AG04450 (cell line): Measurements from ENCODE around the gene IQSEC3. TPM values are rescaled to one million over a fixed set of nuclear protein-coding genes. Genes with fewer than 3 reads are reported as not detected.

Source experiments
- CTCF ChIA-PET: fragments of 300-600, 350-600 bp; formaldehyde crosslinking; extraction: SDS; loops from one replicate; lab custom pipeline; 2022; ENCODE audit warnings: antibody characterized with exemption, inconsistent platforms; lab: Charles Lee
- POLR2A ChIA-PET: fragments of 350-600 bp; formaldehyde crosslinking; extraction: SDS; loops from one replicate; lab custom pipeline; 2021; ENCODE audit warnings: antibody characterized with exemption, inconsistent platforms; lab: Yijun Ruan, JAX
- DNase-seq: peaks from one replicate; pipeline ENCODE4 v3.0.0-alpha.2; 2011; ENCODE audit warnings: low read depth, low spot score
- H3K27ac ChIP-seq: one replicate; pipeline ENCODE4 v1.5.1; 2012; ENCODE audit warnings: low read depth, low read length, control low read depth
- H3K27me3 ChIP-seq: one replicate; pipeline ENCODE4 v1.6.0; 2012; ENCODE audit warnings: low read length; ENCODE audit not compliant: control insufficient read depth, insufficient read depth
- H3K4me3 ChIP-seq: 2 replicates; pipeline ENCODE4 v1.5.1; 2011; ENCODE audit warnings: mild to moderate bottlenecking, low read depth, low read length, control low read depth
- H3K9me3 ChIP-seq: 2 replicates; pipeline ENCODE4 v1.5.1; 2012; ENCODE audit warnings: low read length; ENCODE audit not compliant: control insufficient read depth, insufficient read depth
- polyA plus RNA-seq: library from polyadenylated mRNA; depleted of rRNA; stranded (reverse); fragments of >200 nt; gene quantifications from 2 replicates; pipeline ENCODE4 v1.2.3, GENCODE V29; 2011
- TF ChIP-seq, protein P1 (sequence below): IDR thresholded peaks from 2 replicates; pipeline ENCODE4 v1.5.1; 2011; ENCODE audit warnings: low read depth, low read length, control low read depth, inconsistent platforms

The IQSEC3 gene
- polyA plus RNA-seq, 1 experiment = 0.47 TPM

DNA sequence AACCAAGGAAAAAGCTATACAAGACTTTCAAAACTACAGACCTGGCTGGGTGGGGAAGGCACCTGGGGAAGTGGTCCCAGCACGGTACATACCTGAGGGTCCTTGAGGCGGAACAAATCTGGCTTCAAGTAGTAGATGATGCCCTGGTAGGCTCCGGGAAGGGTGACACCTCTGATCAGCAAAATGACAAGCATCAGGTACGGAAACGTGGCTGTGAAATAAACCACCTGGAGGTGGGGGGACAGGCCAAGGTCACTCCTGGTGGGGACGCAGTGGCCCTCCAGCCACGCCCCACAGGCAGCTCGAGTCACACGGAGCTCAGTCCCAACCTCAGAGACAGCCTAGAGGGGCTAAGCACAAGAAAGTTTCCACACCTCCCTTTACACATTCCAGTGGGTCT lies 132.1 kb downstream of the IQSEC3 start:
- POLR2A ChIA-PET = interaction anchor here (0.6 kb wide), 1 partner anchor 11 kb away, joined by 3 read pairs; no protein-coding TSS in a partner anchor
- Histone ChIP-seq H3K27ac (no peak overlapping the region), H3K27me3 (peaks cover 59% of the 10 kb centered on the region), H3K9me3 (peaks cover 5% of the 10 kb centered on the region; the same call in 1 of the 2 replicates), H3K4me3 (no peak overlapping the region)
- TF ChIP-seq, protein P1, sequence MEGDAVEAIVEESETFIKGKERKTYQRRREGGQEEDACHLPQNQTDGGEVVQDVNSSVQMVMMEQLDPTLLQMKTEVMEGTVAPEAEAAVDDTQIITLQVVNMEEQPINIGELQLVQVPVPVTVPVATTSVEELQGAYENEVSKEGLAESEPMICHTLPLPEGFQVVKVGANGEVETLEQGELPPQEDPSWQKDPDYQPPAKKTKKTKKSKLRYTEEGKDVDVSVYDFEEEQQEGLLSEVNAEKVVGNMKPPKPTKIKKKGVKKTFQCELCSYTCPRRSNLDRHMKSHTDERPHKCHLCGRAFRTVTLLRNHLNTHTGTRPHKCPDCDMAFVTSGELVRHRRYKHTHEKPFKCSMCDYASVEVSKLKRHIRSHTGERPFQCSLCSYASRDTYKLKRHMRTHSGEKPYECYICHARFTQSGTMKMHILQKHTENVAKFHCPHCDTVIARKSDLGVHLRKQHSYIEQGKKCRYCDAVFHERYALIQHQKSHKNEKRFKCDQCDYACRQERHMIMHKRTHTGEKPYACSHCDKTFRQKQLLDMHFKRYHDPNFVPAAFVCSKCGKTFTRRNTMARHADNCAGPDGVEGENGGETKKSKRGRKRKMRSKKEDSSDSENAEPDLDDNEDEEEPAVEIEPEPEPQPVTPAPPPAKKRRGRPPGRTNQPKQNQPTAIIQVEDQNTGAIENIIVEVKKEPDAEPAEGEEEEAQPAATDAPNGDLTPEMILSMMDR = no peak
- CTCF ChIA-PET = interaction anchor here (1.5 kb wide), 1 partner anchor 9 kb away, joined by 3 read pairs; no protein-coding TSS in a partner anchor
- no peak for DNase-seq

DNA sequence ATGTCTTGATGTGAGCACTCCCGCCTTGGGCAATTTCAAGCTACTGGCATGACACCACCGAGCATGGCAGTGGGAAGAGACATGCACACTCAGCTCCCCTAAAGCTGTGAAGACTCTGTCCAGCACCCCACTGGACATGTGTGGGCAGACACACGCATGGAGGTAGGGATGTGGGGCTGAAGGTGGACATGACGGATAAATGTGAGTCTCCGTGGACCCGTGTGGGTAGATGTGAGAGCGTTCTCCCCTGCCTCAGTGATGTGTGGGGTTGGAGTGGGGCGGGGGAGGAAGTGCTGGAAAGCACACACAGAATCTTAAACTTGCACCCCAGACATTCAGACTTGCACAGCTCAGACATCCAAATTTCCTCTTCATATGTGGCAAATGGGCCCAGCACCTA lies 134.8 kb downstream of the IQSEC3 start:
- peaks cover 60% of the 10 kb centered on the region for H3K27me3 ChIP-seq
- POLR2A ChIA-PET = no interaction called here
- TF ChIP-seq, protein P1 = no peak
- CTCF ChIA-PET = no interaction called here
- DNase-seq = no peak
- H3K9me3 ChIP-seq = peaks cover 4% of the 10 kb centered on the region; the same call in 1 of the 2 replicates
- no peak overlapping the region for H3K4me3 ChIP-seq
- H3K27ac ChIP-seq = no peak overlapping the region

DNA sequence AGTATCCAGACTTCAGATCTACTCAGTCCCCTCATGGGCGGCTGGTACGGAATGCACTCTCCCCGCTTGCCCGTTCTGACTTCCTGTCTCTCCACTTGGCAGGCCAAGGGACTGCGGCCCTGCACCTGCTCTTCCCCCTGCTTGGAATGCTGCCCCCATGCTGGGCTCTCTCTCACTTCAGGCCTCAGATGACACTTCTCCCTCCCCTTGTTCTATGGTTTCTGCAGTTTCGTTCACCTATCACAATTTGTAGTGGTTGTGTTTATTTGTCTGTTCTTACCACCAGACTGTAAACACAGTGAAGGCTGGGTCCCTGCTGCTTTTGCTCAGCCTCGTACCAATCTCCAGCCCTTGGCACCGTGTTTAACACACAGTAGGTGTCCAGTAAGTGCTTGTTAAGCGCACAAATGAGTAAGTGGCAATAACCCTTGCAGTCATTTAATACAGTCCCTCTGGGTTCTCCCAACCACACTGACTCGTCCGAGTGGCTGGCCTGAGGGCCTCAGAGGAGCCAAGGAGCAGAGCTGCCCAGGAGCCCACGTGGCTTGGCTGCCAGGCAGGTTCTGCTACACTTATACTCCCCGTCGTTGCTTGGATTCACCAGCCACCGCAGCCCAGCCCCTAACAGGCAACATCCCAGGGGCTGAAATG lies 135.6 kb downstream of the IQSEC3 start:
- POLR2A ChIA-PET = no interaction called here
- peaks cover 63% of the 10 kb centered on the region for H3K27me3 ChIP-seq

DNA sequence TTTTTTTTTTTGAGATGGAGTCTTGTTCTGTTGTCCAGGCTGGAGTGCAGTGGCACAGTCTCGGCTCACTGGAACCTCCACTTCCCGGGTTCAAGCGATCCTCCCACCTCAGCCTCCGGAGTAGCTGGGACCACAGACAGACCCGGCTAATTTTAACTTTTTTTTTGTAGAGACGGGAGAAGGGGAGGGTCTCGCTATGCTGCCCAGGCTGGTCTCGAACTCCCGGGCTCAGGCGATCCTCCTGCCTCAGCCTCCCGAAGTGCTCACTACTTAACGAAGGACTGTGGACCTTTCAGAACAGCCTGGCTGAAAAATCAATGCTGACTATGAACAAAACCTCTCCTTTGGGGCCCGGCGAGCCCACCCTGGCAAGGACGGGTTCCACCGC lies 136.5 kb downstream of the IQSEC3 start:
- ChIA-PET CTCF (no interaction called here), POLR2A (no interaction called here)
- TF ChIP-seq, protein P1 = no peak
- Histone ChIP-seq H3K9me3 (no peaks in the 10 kb centered on the region; the same call in 1 of the 2 replicates), H3K4me3 (peak overlapping the region; percentile 51; the same call in 1 of the 2 replicates), H3K27ac (no peak overlapping the region), H3K27me3 (peaks cover 61% of the 10 kb centered on the region)
- DNase-seq = no peak

More for the DNA sequence above, 135.6 kb downstream of the IQSEC3 start:
- DNase-seq = no peak
- CTCF ChIA-PET = no interaction called here
- H3K9me3 ChIP-seq = no peaks in the 10 kb centered on the region; the same call in 1 of the 2 replicates
- H3K4me3 ChIP-seq = no peak overlapping the region
- TF ChIP-seq, protein P1 = no peak
- H3K27ac ChIP-seq = no peak overlapping the region

DNA sequence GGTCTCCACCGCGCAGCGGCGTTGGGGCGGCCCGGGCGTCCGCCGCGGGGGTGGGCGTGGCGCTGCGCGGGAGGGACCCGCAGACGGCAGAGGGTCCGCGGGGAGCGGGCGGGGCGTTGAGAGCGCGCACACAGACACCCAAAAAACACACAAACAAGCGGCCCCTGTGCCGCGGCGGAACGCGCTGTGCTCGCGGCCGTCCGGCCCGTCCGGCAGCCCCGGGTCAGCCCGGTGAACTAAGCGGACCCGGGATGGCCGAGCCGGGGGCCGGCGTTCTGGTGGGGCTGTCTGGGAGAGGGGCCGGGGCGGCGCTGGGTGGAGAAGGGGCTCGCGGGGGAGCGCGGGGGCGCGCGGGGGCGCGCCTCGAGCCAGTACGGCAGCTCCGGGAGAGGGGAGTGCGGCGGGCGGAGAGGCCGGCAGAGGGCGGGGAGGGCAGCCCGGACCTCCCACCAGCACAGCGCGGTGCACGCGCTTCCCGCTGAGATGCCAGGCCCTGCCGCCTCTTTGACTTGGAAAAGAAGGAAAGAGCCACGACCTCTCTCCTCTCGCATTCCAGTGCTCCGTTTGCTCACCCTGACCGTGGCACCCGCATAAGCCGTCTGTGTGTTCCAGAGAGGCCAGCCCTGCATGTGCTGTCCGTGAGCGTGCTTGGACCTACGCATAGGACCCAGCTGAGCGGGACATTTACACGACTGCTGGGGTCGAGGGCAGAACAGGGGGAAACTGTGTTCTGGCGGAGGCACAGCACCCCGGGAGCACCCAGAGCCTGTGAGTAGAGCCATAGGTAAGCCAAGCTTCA lies 137.1 kb downstream of the IQSEC3 start:
- Histone ChIP-seq H3K4me3 (peak overlapping the region; percentile 51), H3K27me3 (peaks cover 60% of the 10 kb centered on the region), H3K27ac (no peak overlapping the region), H3K9me3 (no peaks in the 10 kb centered on the region; the same call in 1 of the 2 replicates)
- POLR2A ChIA-PET = no interaction called here
- no peak for DNase-seq
- TF ChIP-seq, protein P1 = peak; percentile 21; the same call in 1 of the 2 replicates
- CTCF ChIA-PET = no interaction called here
